Testis (tissue), 2 donors: Measurements from ENCODE around the gene RAB7A.

Experiments used
- CTCF ChIP-seq, 3 experiments: fragments of 450-650 bp in 2 of 3; fragments of 200-600 bp in 1 of 3; sonication (generic) in 1 of 3; IDR thresholded peaks; one replicate each; pipeline ENCODE4 v1.5.1; 2016 to 2019; ENCODE audit warnings: antibody characterized with exemption in 3 of 3, mild to moderate bottlenecking in 2 of 3, moderate library complexity in 1 of 3
- POLR2A ChIP-seq: fragments of 450-650 bp; IDR thresholded peaks from one replicate; pipeline ENCODE4 v1.6.1; 2017; ENCODE audit warnings: antibody characterized with exemption, mild to moderate bottlenecking, moderate library complexity

GRCh38 chr3:128847666-128848370, 121.8 kb downstream of the RAB7A start:
- TF ChIP-seq CTCF (IDR thresholded peaks at IDR 0.05), result no peak
- no peak for TF ChIP-seq POLR2A
